Measurements from ENCODE around the gene TTLL10. TPM values are rescaled to one million over a fixed set of nuclear protein-coding genes. Genes with fewer than 3 reads are reported as not detected.

The TTLL10 gene
- total RNA-seq, 1 experiment from 2014 or later = not detected

DNA sequence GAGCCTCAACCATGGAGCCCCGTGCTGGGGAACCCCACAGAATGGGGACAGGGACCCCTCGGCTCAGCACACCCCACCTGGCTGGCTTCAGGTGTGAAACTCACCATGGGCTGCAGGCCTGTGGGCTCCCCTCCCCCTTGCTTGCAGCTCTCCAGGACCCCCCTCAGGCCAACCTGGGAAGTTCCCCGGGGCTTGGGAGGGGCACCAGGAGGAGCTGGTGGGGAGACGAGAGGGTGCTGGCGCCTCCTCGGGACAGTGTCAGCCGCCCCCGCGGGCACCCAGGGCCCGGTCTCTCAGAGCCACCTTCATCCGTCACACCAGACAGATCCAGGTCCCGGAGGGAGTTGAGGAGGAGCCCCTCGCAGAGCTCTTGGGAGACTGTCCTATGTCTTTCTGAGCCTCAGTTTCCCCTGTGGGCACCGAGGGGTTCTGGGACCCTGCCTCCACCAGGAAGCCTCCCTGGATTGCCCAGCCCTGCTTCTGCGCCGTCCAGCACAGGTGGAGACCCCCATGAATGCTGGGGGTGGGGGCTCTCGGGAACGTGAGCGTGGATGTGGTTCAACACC lies 33.4 kb downstream of the TTLL10 start:
- intact Hi-C loops (cut with micrococcal nuclease) = no loop called here
- ChIA-PET POLR2A (interaction anchor here (1.2 kb wide), 1 partner anchor 32 kb away, joined by 3 read pairs; no protein-coding TSS in a partner anchor), CTCF (interaction anchor here (0.6 to 1.1 kb wide), 3 partner anchors 11 to 85 kb away, joined by 3 to 4 read pairs (median 3); no protein-coding TSS in a partner anchor)

GRCh38 chr1:1207571-1207892 lies 33.9 kb downstream of the TTLL10 start:
- Mint-ChIP-seq H3K27ac (ENCODE audit: low read depth, unreplicated experiment) (peak overlapping the region; percentile 76), H3K36me3 (ENCODE audit: insufficient read depth, unreplicated experiment) (peaks cover 5% of the 10 kb centered on the region), H3K27me3 (ENCODE audit: insufficient read depth, unreplicated experiment) (no peaks in the 10 kb centered on the region), H3K4me1 (ENCODE audit: insufficient read depth, unreplicated experiment) (peaks cover 15% of the 10 kb centered on the region), H3K9me3 (ENCODE audit: unreplicated experiment) (no peaks in the 10 kb centered on the region), H3K4me3 (ENCODE audit: unreplicated experiment) (peak overlapping the region; percentile 64)
- POLR2A ChIA-PET = interaction anchor here (1.2 kb wide), 1 partner anchor 33 kb away, joined by 3 read pairs; no protein-coding TSS in a partner anchor
- intact Hi-C loops (cut with micrococcal nuclease) = no loop called here
- BruUV-seq (replicated peaks) = no TSS peak
- CTCF ChIA-PET = interaction anchor here (0.5 to 1.1 kb wide), 4 partner anchors 12 to 85 kb away, joined by 3 to 4 read pairs (median 3); no protein-coding TSS in a partner anchor
- no peak for DNase-seq (ENCODE audit: unreplicated experiment)
- TF ChIP-seq CTCF (IDR thresholded peaks at IDR 0.05; ENCODE audit: unreplicated experiment) = no peak

More for the DNA sequence above, 33.4 kb downstream of the TTLL10 start:
- Mint-ChIP-seq H3K4me3 (ENCODE audit: unreplicated experiment) (no peak overlapping the region), H3K27ac (ENCODE audit: low read depth, unreplicated experiment) (no peak overlapping the region), H3K36me3 (ENCODE audit: insufficient read depth, unreplicated experiment) (peaks cover 5% of the 10 kb centered on the region), H3K27me3 (ENCODE audit: insufficient read depth, unreplicated experiment) (no peaks in the 10 kb centered on the region), H3K9me3 (ENCODE audit: unreplicated experiment) (no peaks in the 10 kb centered on the region), H3K4me1 (ENCODE audit: insufficient read depth, unreplicated experiment) (peaks cover 15% of the 10 kb centered on the region)
- BruUV-seq (replicated peaks) = no TSS peak
- TF ChIP-seq CTCF (IDR thresholded peaks at IDR 0.05; ENCODE audit: unreplicated experiment) = no peak
- no peak for DNase-seq (ENCODE audit: unreplicated experiment)

GRCh38 chr1:1208713-1209433 lies 35.2 kb downstream of the TTLL10 start:
- CTCF ChIA-PET = interaction anchor here (0.6 kb wide), 1 partner anchor 37 kb away, joined by 3 read pairs; no protein-coding TSS in a partner anchor
- peak overlapping the region; percentile 76 for H3K27ac Mint-ChIP-seq (ENCODE audit: low read depth, unreplicated experiment)

More at GRCh38 chr1:1208713-1209433, 35.2 kb downstream of the TTLL10 start:
- DNase-seq (ENCODE audit: unreplicated experiment) = no peak
- intact Hi-C loops (cut with micrococcal nuclease) = no loop called here
- H3K4me1 Mint-ChIP-seq (ENCODE audit: insufficient read depth, unreplicated experiment) = peaks cover 15% of the 10 kb centered on the region
- H3K36me3 Mint-ChIP-seq (ENCODE audit: insufficient read depth, unreplicated experiment) = peaks cover 5% of the 10 kb centered on the region
- no TSS peak for BruUV-seq (replicated peaks)
- H3K4me3 Mint-ChIP-seq (ENCODE audit: unreplicated experiment) = no peak overlapping the region
- TF ChIP-seq CTCF (IDR thresholded peaks at IDR 0.05; ENCODE audit: unreplicated experiment) = no peak
- no peaks in the 10 kb centered on the region for H3K9me3 Mint-ChIP-seq (ENCODE audit: unreplicated experiment)
- H3K27me3 Mint-ChIP-seq (ENCODE audit: insufficient read depth, unreplicated experiment) = no peaks in the 10 kb centered on the region
- POLR2A ChIA-PET = no interaction called here
